ENCODE results near the gene ACTG1. TPM values are rescaled to one million over a fixed set of nuclear protein-coding genes. Genes with fewer than 3 reads are reported as not detected.

ACTG1 gene
- total and polyA plus RNA-seq, 2 of the 13 experiments (the other 11 are each of a cell fraction or from before 2014, with no cell fraction given): 973 to 1,138 TPM

- TF ChIP-seq MLX (CRISPR knock-in tag; IDR thresholded peaks at IDR 0.05): no peak
- TF ChIP-seq ZFY (CRISPR knock-in tag; IDR thresholded peaks at IDR 0.05): peak; percentile 58
- peak; percentile 92 for TF ChIP-seq FOSL2 (CRISPR knock-in tag; IDR thresholded peaks at IDR 0.05)
- no peak; the same call in 1 of the 2 replicates for TF ChIP-seq ZHX1 (CRISPR knock-in tag; IDR thresholded peaks at IDR 0.05; ENCODE audit: low read depth)
- TF ChIP-seq ATF7-NPFF (CRISPR knock-in tag; IDR thresholded peaks at IDR 0.05; ENCODE audit: low read depth): peak; percentile 28; the same call in 1 of the 2 replicates
- TF ChIP-seq GZF1 (CRISPR knock-in tag; IDR thresholded peaks at IDR 0.05): no peak
- TF ChIP-seq, protein P1, sequence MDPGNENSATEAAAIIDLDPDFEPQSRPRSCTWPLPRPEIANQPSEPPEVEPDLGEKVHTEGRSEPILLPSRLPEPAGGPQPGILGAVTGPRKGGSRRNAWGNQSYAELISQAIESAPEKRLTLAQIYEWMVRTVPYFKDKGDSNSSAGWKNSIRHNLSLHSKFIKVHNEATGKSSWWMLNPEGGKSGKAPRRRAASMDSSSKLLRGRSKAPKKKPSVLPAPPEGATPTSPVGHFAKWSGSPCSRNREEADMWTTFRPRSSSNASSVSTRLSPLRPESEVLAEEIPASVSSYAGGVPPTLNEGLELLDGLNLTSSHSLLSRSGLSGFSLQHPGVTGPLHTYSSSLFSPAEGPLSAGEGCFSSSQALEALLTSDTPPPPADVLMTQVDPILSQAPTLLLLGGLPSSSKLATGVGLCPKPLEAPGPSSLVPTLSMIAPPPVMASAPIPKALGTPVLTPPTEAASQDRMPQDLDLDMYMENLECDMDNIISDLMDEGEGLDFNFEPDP (CRISPR knock-in tag; conservative IDR thresholded peaks at IDR 0.05): no peak
- 0 out of 2 replicates have a peak, but pooled peaks have one; percentile 37 for TF ChIP-seq ZNF768 (CRISPR knock-in tag; IDR thresholded peaks at IDR 0.05)
- TF ChIP-seq ZC3H13 (CRISPR knock-in tag; IDR thresholded peaks at IDR 0.05): 0 out of 2 replicates have a peak, but pooled peaks have one; percentile 50
- peak; percentile 76 for TF ChIP-seq YY1 (IDR thresholded peaks at IDR 0.05; ENCODE audit: insufficient read depth, insufficient replicate concordance, low read depth, low read length)
- no peak for TF ChIP-seq MED8 (CRISPR knock-in tag; IDR thresholded peaks at IDR 0.05; ENCODE audit: insufficient replicate concordance)
- peak; percentile 54 for TF ChIP-seq GATAD2A (CRISPR knock-in tag; IDR thresholded peaks at IDR 0.05)
- TF ChIP-seq MTF1 (CRISPR knock-in tag; IDR thresholded peaks at IDR 0.05): no peak
- 0 out of 2 replicates have a peak, but pooled peaks have one; percentile 35 for TF ChIP-seq ZNF350 (CRISPR knock-in tag; IDR thresholded peaks at IDR 0.05; ENCODE audit: borderline replicate concordance, low read depth)
- no peak for TF ChIP-seq DR1 (CRISPR knock-in tag; IDR thresholded peaks at IDR 0.05)
- no peak for TF ChIP-seq ZNF749 (CRISPR knock-in tag; IDR thresholded peaks at IDR 0.05; ENCODE audit: borderline replicate concordance)
- no peak for TF ChIP-seq GMEB2 (CRISPR knock-in tag; IDR thresholded peaks at IDR 0.05; ENCODE audit: low read depth)
- TF ChIP-seq ZNF547 (CRISPR knock-in tag; IDR thresholded peaks at IDR 0.05): peak; percentile 75; the same call in 1 of the 2 replicates
- no peak for TF ChIP-seq ZNF234 (CRISPR knock-in tag; conservative IDR thresholded peaks at IDR 0.05)
- no peak for TF ChIP-seq EEA1 (CRISPR knock-in tag; IDR thresholded peaks at IDR 0.05; ENCODE audit: borderline replicate concordance)
- TF ChIP-seq YEATS2 (CRISPR knock-in tag; IDR thresholded peaks at IDR 0.05; ENCODE audit: borderline replicate concordance): no peak
- no peak for TF ChIP-seq JDP2 (CRISPR knock-in tag; IDR thresholded peaks at IDR 0.05; ENCODE audit: borderline replicate concordance)
- TF ChIP-seq ZNF839 (CRISPR knock-in tag; IDR thresholded peaks at IDR 0.05; ENCODE audit: borderline replicate concordance): no peak
These were observed 6.9 kb upstream of the ACTG1 start (continued) for GRCh38 chr17:81519284-81520020.
